Calu3 (cell line): ENCODE results near the gene DNER. TPM values are rescaled to one million over a fixed set of nuclear protein-coding genes. Genes with fewer than 3 reads are reported as not detected.

Experiments
- BruUV-seq: library from RNA; stranded (reverse); fragments of 400-500 nt; replicated peaks from 2 replicates; lab custom pipeline; 2021; lab: Mats Ljungman, UMichigan
- CTCF ChIA-PET: fragments of 300-600 bp; sonication (Branson Sonifier 250); formaldehyde crosslinking; loops from one replicate; lab custom pipeline; 2022; ENCODE audit warnings: antibody characterized with exemption; lab: Charles Lee
- DNase-seq: peaks from one replicate; pipeline ENCODE4 v3.0.0; 2022
- H3K27ac Mint-ChIP-seq: one replicate; pipeline ENCODE4 v1.8.0; 2022; ENCODE audit warnings: mixed read lengths; ENCODE audit not compliant: unreplicated experiment
- H3K27me3 Mint-ChIP-seq: one replicate; pipeline ENCODE4 v1.8.0; 2022; ENCODE audit warnings: mixed read lengths; ENCODE audit not compliant: unreplicated experiment
- H3K36me3 Mint-ChIP-seq: one replicate; pipeline ENCODE4 v1.8.0; 2022; ENCODE audit warnings: mild to moderate bottlenecking, moderate library complexity, mixed read lengths; ENCODE audit not compliant: insufficient read depth, unreplicated experiment
- H3K4me1 Mint-ChIP-seq: one replicate; pipeline ENCODE4 v1.8.0; 2022; ENCODE audit warnings: mild to moderate bottlenecking, low read depth, mixed read lengths; ENCODE audit not compliant: unreplicated experiment
- H3K4me3 Mint-ChIP-seq: one replicate; pipeline ENCODE4 v1.8.0; 2022; ENCODE audit warnings: mild to moderate bottlenecking, low read depth, moderate library complexity, mixed read lengths; ENCODE audit not compliant: unreplicated experiment
- H3K9me3 Mint-ChIP-seq: one replicate; pipeline ENCODE4 v1.8.0; 2022; ENCODE audit warnings: low read depth, mixed read lengths; ENCODE audit not compliant: unreplicated experiment
- CTCF ChIP-seq: fragments of 200-600 bp; IDR thresholded peaks from one replicate; pipeline ENCODE4 v1.8.0; 2022; ENCODE audit warnings: antibody characterized with exemption; ENCODE audit not compliant: unreplicated experiment
- intact Hi-C: fragments of 100-400 bp; cut with micrococcal nuclease; formaldehyde crosslinking; loops from one replicate; pipeline ENCODE4 v1.10.0; 2022; ENCODE audit not compliant: unreplicated experiment
- total RNA-seq: library from RNA; stranded (reverse); gene quantifications from 2 replicates; pipeline ENCODE4 v1.2.3, GENCODE V29; 2022

The DNER gene
- total RNA-seq, 1 experiment from 2014 or later = 1.1 TPM

GRCh38 chr2:229611360-229611759 is 103.0 kb downstream of the DNER start:
- Mint-ChIP-seq H3K9me3 (no peaks in the 10 kb centered on the region), H3K36me3 (no peaks in the 10 kb centered on the region)
- BruUV-seq = no TSS peak

GRCh38 chr2:229610872-229611271 is 103.5 kb downstream of the DNER start:
- H3K9me3 Mint-ChIP-seq = no peaks in the 10 kb centered on the region
- H3K27me3 Mint-ChIP-seq = no peaks in the 10 kb centered on the region
- H3K4me1 Mint-ChIP-seq = no peaks in the 10 kb centered on the region
- no TSS peak for BruUV-seq
- no peak for DNase-seq
- no peak overlapping the region for H3K4me3 Mint-ChIP-seq
- H3K36me3 Mint-ChIP-seq = no peaks in the 10 kb centered on the region
- CTCF ChIA-PET = no interaction called here
- TF ChIP-seq CTCF = no peak
- no peak overlapping the region for H3K27ac Mint-ChIP-seq
- intact Hi-C loops = no loop called here

More at GRCh38 chr2:229611360-229611759, 103.0 kb downstream of the DNER start:
- TF ChIP-seq CTCF = no peak
- CTCF ChIA-PET = no interaction called here
- Mint-ChIP-seq H3K4me1 (no peaks in the 10 kb centered on the region), H3K4me3 (no peak overlapping the region), H3K27ac (no peak overlapping the region), H3K27me3 (no peaks in the 10 kb centered on the region)
- intact Hi-C loops = no loop called here
- DNase-seq = no peak

DNA sequence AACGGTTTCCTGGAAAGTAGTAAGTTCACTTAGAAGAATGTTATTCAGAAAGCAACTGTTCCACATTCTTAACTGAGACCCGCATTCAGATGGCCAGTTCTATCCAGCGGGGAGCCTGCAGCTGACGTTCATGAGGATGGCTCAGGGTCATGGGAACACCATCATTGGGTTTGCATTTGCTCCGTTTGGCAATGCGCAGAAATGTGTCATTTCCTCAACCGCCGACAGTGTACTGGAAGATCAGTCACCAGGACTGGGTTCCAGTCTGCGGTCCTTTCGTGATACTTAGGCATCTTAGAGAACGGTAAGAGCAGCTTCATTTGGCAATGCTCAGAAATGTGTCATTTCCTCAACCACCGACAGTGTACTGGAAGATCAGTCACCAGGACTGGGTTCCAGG is 104.0 kb downstream of the DNER start:
- no peak for DNase-seq
- Mint-ChIP-seq H3K27me3 (no peaks in the 10 kb centered on the region), H3K9me3 (no peaks in the 10 kb centered on the region), H3K27ac (no peak overlapping the region), H3K4me3 (no peak overlapping the region), H3K4me1 (no peaks in the 10 kb centered on the region), H3K36me3 (no peaks in the 10 kb centered on the region)
- TF ChIP-seq CTCF = no peak
- intact Hi-C loops = no loop called here
- CTCF ChIA-PET = no interaction called here
- no TSS peak for BruUV-seq

GRCh38 chr2:229601936-229602335 is 112.4 kb downstream of the DNER start:
- intact Hi-C loops = no loop called here
- DNase-seq = no peak
- CTCF ChIA-PET = no interaction called here
- no peaks in the 10 kb centered on the region for H3K4me1 Mint-ChIP-seq
- TF ChIP-seq CTCF = no peak
- no peak overlapping the region for H3K4me3 Mint-ChIP-seq
- H3K9me3 Mint-ChIP-seq = no peaks in the 10 kb centered on the region
- H3K27me3 Mint-ChIP-seq = no peaks in the 10 kb centered on the region
- H3K36me3 Mint-ChIP-seq = no peaks in the 10 kb centered on the region
- no peak overlapping the region for H3K27ac Mint-ChIP-seq
- no TSS peak for BruUV-seq
